GM21825 (cell line): ENCODE results near the gene HS6ST1.

Source experiments
- ATAC-seq: cut with Tn5 transposase; IDR thresholded peaks from one replicate; pipeline ENCODE4 v1.9.1; 2021; ENCODE audit warnings: mild to moderate bottlenecking, moderate library complexity; ENCODE audit not compliant: unreplicated experiment

Gene HS6ST1

GRCh38 chr2:128300151-128301020 is 18.3 kb downstream of the HS6ST1 start:
- ATAC-seq = no peak

- ATAC-seq = no peak
Measured at GRCh38 chr2:128299628-128300027, 19.0 kb downstream of the HS6ST1 start.

DNA sequence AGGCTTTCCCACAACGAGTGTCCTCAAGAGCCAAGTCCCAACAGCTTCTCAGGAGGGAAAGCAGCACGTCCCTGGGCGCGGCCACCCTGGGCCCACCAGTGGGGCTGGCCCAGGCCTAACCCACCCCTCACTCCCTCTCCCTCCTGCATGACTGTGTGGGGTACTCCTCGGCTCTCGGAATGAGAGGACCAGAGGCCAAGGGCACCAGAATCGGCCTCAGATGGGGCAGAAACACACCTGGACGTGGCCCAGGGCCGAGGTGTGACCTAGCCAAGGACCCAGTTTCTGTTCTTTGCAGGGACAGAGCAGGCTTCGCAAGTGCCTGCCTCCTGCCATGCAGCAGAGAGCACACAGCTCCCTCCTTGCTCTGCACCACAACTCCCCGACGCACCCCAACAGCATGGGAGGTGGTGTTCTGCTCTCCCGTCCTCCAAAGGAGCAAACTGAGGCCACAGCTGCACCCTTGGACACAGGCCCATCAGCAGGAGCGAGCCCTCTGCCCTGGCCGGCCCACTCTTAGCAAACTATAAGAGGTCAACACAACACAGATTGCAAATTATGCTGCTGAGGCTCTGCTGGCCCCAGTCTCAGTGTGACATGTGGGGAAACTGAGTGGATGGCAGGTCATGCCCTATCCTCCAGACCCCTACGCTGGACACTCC is 19.7 kb downstream of the HS6ST1 start:
- ATAC-seq = no peak

- ATAC-seq = no peak
Measured at GRCh38 chr2:128298286-128298685, 20.4 kb downstream of the HS6ST1 start.

GRCh38 chr2:128293870-128294455 is 24.7 kb downstream of the HS6ST1 start:
- ATAC-seq = no peak

DNA sequence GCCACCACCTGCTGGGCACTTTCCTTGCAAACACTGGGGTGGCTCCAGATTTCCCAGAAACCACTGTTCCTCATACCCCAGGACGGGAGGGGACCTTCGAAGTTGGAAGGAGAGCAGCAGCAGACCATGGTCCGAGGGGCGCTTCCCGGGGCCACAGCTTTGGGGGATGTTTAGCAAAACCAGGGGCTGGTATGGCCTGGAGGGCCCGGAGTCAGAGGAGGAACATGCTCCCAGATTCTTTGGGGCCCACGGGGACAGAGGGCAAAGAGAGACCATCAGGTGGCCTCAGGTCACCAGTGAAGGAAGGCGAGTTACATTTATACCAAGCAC is 25.3 kb downstream of the HS6ST1 start:
- ATAC-seq = no peak

GRCh38 chr2:128292599-128293425 is 25.9 kb downstream of the HS6ST1 start:
- no peak for ATAC-seq

DNA sequence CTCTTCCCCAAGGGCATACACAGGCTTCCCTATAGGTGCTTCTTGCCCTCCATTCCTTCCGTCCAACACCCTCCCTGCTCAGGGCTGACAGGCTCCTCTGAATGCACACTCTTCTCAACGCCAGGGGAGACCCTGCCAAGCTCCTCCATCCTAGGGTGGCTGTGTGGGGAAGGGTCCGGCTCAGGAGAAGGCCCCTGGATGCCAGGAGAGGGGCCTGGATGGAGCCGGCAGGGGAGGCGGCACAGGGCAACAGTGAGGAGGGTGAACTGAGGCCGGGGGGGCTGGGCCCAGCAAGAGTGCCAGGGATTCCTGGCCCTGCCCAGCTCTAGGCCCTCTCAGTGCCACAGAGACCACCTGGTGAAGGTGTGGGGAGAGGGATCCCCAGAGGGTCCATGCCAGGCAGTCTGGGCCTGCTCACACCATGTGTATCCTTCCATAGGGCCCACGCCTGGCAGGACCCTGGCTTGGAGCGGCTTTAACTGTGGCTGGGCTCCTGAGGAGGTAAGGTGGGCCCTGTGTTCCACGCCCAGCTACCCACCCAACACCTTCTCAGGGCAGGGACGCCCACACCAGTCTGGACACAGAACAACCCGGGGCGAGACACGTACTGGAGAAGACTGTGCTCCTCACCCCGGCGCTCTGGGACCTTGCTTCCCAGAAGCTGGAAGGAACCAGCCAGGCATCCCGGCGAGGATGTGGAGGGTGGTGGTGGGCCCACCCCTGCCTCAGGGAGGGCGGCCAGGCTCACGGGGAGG is 26.6 kb downstream of the HS6ST1 start:
- ATAC-seq = no peak

GRCh38 chr2:128291161-128291843 is 27.4 kb downstream of the HS6ST1 start:
- no peak for ATAC-seq

DNA sequence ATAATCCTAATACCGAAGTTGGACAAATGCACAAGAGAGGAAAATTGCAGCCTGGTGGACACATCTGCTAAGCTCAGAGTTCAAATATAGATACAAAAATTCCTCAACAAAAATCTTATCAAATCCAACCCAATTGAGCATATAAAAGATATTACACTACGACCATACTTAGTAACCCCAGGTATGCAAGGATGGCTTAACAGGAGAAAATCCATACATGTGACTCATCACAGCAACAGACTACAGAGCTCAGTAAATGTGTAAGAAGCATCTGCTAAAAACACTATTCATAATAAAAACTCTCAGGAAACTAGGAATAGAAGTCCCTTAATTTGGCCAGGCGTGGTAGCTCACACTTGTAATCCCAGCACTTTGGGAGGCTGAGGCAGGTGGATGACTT is 28.3 kb downstream of the HS6ST1 start:
- ATAC-seq = no peak

- no peak for ATAC-seq
Measured at GRCh38 chr2:128289439-128289838, 29.2 kb downstream of the HS6ST1 start.

- no peak for ATAC-seq
Measured at GRCh38 chr2:128288781-128289180, 29.9 kb downstream of the HS6ST1 start.

- no peak for ATAC-seq
Measured at GRCh38 chr2:128287780-128288735, 30.6 kb downstream of the HS6ST1 start.

DNA sequence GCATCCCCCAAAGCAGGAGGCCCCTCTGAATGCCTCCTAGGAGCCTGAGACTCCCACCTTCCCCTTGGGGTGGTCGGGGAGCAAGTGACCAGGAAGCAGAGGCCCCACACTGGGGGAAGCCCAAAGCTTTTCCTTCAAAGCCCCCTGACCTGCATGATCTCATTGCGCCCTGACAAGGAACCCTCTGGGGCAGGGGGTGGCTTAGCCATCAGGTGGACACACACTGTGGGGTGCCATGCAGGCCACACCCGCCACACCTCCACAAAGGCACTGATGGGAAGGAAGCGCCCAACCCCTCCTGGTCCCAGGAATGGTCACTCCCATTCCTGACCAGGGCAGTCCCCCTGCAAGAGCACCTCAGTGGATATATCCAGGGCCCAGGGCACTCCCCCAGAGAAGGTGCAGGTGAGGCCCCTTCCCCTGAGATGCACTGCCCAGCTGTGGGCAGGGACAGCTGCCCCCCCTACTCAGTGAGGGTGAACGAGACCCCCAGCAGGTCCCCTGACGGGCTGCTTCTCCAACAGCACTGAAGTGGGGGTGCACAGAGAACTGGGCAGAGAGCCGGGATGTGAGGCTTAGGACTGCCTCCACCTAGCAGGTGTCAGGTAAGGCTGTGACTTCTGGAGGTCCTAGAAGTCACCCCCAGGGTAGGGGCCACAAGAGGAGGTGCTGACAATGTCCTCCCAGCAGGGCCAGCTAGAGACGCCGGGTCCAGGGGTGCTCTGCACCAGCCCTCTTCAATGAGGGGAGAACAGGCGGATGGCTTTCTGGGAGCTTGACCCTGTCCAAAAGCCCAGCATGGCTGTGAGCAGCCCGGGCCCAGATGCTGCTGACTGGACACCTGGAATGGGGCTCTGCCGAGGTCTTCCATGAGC is 31.5 kb downstream of the HS6ST1 start:
- ATAC-seq = no peak

DNA sequence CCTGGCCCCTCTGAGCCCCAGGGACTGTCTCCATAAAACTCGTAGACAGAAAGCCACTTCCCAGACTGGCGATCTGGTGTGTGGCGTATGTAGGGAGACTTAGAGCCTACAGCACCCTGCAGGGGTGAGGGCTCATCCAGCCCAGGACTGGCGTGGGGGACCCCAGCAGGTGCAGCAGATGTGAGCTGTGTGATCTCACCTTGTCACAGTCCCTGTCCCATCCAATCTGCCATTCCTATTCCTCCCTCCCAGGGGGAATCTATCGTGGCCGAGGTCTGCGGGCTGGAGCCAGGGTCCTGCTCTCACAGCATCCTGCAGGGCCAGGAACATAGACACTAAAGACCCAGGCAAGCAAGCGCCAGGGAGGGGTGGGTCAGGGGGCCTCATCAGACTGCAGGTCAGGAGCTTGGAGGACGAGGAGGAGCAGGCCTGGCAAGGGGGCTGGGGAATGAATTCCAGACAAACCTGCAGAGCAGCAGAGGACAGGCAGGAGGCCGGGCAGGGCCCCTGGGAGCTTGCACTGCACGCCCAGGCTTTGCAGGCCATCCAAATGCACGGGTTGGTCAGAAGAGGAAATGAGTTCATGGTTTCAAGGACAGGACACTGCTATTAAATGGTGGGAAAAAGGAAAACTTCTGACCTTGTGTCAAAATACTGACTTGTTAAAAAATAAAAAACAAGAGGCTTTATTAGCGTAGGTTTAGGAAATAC is 32.5 kb downstream of the HS6ST1 start:
- ATAC-seq = no peak

GRCh38 chr2:128285329-128285931 is 33.2 kb downstream of the HS6ST1 start:
- no peak for ATAC-seq

GRCh38 chr2:128284841-128285240 is 33.8 kb downstream of the HS6ST1 start:
- ATAC-seq = no peak
